ENCODE measurements around the gene COL4A1.

Gene COL4A1

GRCh38 chr13:110266431-110266809 lies 40.5 kb downstream of the COL4A1 start:
- H4K20me1 ChIP-seq (ENCODE audit: insufficient read depth), result no peaks in the 10 kb centered on the region
- no peaks in the 10 kb centered on the region for H3K36me3 ChIP-seq (ENCODE audit: insufficient read depth)
- TF ChIP-seq, protein P1, sequence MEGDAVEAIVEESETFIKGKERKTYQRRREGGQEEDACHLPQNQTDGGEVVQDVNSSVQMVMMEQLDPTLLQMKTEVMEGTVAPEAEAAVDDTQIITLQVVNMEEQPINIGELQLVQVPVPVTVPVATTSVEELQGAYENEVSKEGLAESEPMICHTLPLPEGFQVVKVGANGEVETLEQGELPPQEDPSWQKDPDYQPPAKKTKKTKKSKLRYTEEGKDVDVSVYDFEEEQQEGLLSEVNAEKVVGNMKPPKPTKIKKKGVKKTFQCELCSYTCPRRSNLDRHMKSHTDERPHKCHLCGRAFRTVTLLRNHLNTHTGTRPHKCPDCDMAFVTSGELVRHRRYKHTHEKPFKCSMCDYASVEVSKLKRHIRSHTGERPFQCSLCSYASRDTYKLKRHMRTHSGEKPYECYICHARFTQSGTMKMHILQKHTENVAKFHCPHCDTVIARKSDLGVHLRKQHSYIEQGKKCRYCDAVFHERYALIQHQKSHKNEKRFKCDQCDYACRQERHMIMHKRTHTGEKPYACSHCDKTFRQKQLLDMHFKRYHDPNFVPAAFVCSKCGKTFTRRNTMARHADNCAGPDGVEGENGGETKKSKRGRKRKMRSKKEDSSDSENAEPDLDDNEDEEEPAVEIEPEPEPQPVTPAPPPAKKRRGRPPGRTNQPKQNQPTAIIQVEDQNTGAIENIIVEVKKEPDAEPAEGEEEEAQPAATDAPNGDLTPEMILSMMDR (conservative IDR thresholded peaks at IDR 0.05; ENCODE audit: low read depth, low read length), result no peak
- no peaks in the 10 kb centered on the region for H3K4me1 ChIP-seq (ENCODE audit: low read depth, poor library complexity, severe bottlenecking)
- no peak overlapping the region for H3K4me3 ChIP-seq (IDR thresholded peaks at IDR 0.05; ENCODE audit: insufficient read depth, low read depth, low read length)
- no peak overlapping the region for H3K27ac ChIP-seq
- no peaks in the 10 kb centered on the region for H3K79me2 ChIP-seq (ENCODE audit: insufficient read depth, low read depth)
- no peak overlapping the region for H3K9ac ChIP-seq
- H2AFZ ChIP-seq (ENCODE audit: low read depth), result no peak overlapping the region
- no peak overlapping the region for H3K4me2 ChIP-seq
- no peaks in the 10 kb centered on the region for H3K27me3 ChIP-seq (ENCODE audit: insufficient read depth, low read depth)

DNA sequence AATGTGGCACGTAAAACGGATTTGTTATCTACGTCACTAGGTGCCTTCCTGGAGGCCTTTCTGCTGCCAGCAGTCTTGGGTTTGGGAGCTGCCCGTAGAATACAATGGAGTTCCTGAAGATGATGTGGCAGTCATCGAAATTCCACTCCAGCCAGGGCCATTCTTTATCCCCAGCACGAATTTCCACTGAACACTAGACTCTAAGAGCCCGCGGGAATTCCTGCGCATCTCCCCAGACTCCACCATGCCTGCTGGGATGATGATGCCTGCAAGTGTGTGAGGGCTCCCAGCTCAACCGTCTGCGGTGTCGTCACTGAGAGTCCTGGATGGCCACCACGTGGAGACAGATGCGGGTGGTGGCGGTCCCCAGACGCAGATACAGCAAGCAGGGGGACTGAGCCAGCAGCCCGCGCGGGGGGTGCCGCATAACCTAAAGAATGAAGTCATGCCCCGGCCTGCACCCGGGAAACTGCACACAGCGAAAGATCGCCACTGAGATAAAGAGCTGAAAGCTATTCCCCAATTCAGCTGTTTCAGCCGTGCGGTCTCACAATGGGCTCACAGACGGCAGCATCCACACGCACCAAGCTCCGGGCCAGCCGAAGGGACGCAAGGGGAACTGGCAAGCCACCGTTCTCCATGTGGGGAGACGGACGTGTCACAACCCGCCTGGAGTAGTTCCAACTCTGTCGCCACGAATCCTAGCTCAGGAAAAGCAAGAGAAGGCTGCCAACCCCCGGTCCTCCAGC lies 41.1 kb downstream of the COL4A1 start:
- H3K27me3 ChIP-seq (ENCODE audit: insufficient read depth, low read depth), result no peaks in the 10 kb centered on the region
- no peaks in the 10 kb centered on the region for H4K20me1 ChIP-seq (ENCODE audit: insufficient read depth)
- H3K4me3 ChIP-seq (IDR thresholded peaks at IDR 0.05; ENCODE audit: insufficient read depth, low read depth, low read length), result no peak overlapping the region
- H3K4me1 ChIP-seq (ENCODE audit: low read depth, poor library complexity, severe bottlenecking), result no peaks in the 10 kb centered on the region
- H2AFZ ChIP-seq (ENCODE audit: low read depth), result no peak overlapping the region
- H3K27ac ChIP-seq, result no peak overlapping the region
- H3K79me2 ChIP-seq (ENCODE audit: insufficient read depth, low read depth), result no peaks in the 10 kb centered on the region
- no peak overlapping the region for H3K4me2 ChIP-seq
- TF ChIP-seq, protein P1 (conservative IDR thresholded peaks at IDR 0.05; ENCODE audit: low read depth, low read length), result no peak
- no peaks in the 10 kb centered on the region for H3K36me3 ChIP-seq (ENCODE audit: insufficient read depth)
- H3K9ac ChIP-seq, result no peak overlapping the region

DNA sequence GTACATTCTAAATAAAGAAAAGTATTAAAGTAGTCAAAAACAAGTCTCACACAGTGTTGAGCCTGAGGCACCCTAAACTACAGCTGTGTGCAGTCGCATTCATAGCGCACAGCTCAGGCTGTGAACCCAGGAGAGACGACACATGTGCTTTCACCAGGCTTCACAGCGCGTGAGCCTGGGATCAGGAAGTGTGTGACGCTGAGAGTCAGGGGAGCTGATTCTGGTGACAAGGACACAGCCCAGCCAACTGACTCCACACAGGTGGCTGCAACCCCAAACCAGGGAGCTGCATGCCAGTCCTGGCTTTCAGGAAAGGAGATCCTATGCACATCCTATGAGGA lies 41.6 kb downstream of the COL4A1 start:
- no peaks in the 10 kb centered on the region for H4K20me1 ChIP-seq (ENCODE audit: insufficient read depth)
- no peaks in the 10 kb centered on the region for H3K36me3 ChIP-seq (ENCODE audit: insufficient read depth)
- no peak overlapping the region for H3K4me2 ChIP-seq
- no peak overlapping the region for H2AFZ ChIP-seq (ENCODE audit: low read depth)
- no peaks in the 10 kb centered on the region for H3K79me2 ChIP-seq (ENCODE audit: insufficient read depth, low read depth)
- TF ChIP-seq, protein P1 (conservative IDR thresholded peaks at IDR 0.05; ENCODE audit: low read depth, low read length), result no peak
- H3K4me1 ChIP-seq (ENCODE audit: low read depth, poor library complexity, severe bottlenecking), result no peaks in the 10 kb centered on the region
- H3K4me3 ChIP-seq (IDR thresholded peaks at IDR 0.05; ENCODE audit: insufficient read depth, low read depth, low read length), result no peak overlapping the region
- H3K9ac ChIP-seq, result no peak overlapping the region
- H3K27ac ChIP-seq, result no peak overlapping the region
- no peaks in the 10 kb centered on the region for H3K27me3 ChIP-seq (ENCODE audit: insufficient read depth, low read depth)

DNA sequence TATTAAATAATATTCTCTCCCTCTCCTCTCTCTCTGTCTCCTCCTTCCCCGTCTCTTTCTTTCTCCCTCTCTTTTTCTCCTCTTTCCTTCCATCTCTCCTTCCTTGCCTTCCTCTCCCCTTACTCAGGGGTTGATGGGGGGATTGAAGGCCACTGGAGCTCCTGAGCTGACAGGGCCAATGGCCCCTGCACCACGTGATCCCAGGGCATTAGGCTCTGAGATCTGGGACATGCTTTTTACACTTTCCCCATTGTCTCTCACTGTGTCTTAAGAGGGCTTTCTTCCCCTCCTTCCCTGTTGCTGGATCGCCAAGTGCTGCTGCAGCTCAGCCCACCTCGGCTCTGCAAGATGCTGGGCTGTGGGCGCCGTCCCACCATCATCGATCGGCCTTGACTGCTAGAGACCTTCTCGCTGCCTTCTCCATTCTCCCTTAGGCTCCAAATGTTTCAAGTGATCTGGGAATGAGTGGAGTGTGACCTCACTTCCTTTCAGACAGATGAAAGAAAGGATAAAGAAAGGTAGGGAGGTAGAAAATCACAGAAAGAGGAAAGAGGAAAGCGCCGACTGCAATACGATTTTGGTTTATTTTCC lies 42.2 kb downstream of the COL4A1 start:
- H3K4me2 ChIP-seq, result no peak overlapping the region
- no peak overlapping the region for H3K4me3 ChIP-seq (IDR thresholded peaks at IDR 0.05; ENCODE audit: insufficient read depth, low read depth, low read length)
- H3K4me1 ChIP-seq (ENCODE audit: low read depth, poor library complexity, severe bottlenecking), result no peaks in the 10 kb centered on the region
- H3K79me2 ChIP-seq (ENCODE audit: insufficient read depth, low read depth), result no peaks in the 10 kb centered on the region
- TF ChIP-seq, protein P1 (conservative IDR thresholded peaks at IDR 0.05; ENCODE audit: low read depth, low read length), result no peak
- H3K27ac ChIP-seq, result no peak overlapping the region
- H4K20me1 ChIP-seq (ENCODE audit: insufficient read depth), result no peaks in the 10 kb centered on the region
- no peaks in the 10 kb centered on the region for H3K27me3 ChIP-seq (ENCODE audit: insufficient read depth, low read depth)
- H3K36me3 ChIP-seq (ENCODE audit: insufficient read depth), result no peaks in the 10 kb centered on the region
- no peak overlapping the region for H3K9ac ChIP-seq
- H2AFZ ChIP-seq (ENCODE audit: low read depth), result no peak overlapping the region
